ENCODE results near the gene ATAD3A.

GRCh38 chr1:1471389-1472052, 40.4 kb upstream of the ATAD3A start, which contains the start of gene ATAD3B:
- TF ChIP-seq CTCF (IDR thresholded peaks at IDR 0.05) (no peak), RFX5 (IDR thresholded peaks at IDR 0.05; ENCODE audit: low read length) (no peak), RAD21 (IDR thresholded peaks at IDR 0.05; ENCODE audit: low read length) (no peak), ZBTB33 (IDR thresholded peaks at IDR 0.05; ENCODE audit: borderline replicate concordance, low read depth) (no peak), NRF1 (IDR thresholded peaks at IDR 0.05; ENCODE audit: low read depth, low read length) (peak; percentile 79), GABPA (IDR thresholded peaks at IDR 0.05; ENCODE audit: low read depth) (peak; percentile 89), EZH2phosphoT487 (IDR thresholded peaks at IDR 0.05; ENCODE audit: borderline replicate concordance, low read depth) (no peak)
